Erythroblast (primary cell): ENCODE results near the gene ATP6V0C.

Experiments
- GATA1 ChIP-seq: IDR thresholded peaks from 2 replicates; pipeline ENCODE4 v1.6.1; 2011; ENCODE audit warnings: low read depth, mild to moderate bottlenecking, control low read depth, low read length, moderate library complexity
- POLR2A ChIP-seq: IDR thresholded peaks from 2 replicates; pipeline ENCODE4 v1.6.1; 2011; ENCODE audit warnings: mild to moderate bottlenecking, low read length

DNA sequence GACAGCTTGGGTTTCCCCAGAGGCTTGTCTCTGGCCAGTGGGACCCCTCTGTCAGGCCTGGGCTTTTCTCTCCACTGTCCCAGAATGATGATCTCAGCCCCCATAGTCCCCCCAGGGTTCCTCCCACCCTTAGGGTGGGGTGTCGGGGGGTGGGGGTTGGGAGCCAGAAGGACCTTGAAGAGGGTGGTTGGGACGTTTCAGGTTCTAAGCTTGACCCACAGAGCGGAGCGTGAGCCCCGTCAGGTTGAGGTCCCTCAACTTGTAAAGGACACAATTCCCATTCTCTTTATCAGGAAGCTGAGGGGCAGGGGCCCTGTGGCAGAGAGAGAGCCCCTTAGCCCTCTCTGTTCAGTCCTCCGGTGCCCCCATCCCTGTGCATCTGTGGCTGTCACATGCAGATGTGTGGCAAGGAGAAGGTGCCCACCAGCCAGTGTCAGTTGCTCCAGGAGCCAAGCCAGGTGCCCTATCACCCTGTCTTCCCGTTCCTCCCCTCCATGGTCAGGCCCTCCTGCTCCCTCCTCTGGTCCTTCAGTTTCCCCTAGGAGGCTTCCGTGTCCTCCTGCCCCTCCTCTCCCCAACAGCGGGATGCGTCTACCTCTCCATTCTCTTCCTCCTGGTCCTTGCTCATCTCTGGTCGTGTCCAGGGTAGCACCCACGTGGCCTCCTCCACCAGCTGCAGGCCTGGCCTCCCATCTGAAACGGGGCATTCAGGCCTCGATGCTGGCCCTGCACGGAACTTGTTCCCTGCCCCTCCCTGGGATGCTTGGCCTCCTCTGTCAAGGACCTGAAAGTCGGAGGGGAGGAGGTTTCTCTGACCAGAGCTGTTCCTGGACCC lies 44.1 kb upstream of the ATP6V0C start:
- no peak for TF ChIP-seq POLR2A
- TF ChIP-seq GATA1, result no peak
